Stimulated activated CD4-positive, alpha-beta T cell treated with anti-CD3 and anti-CD28 coated beads, TNF-alpha, amount 100 ng/mL, for 48 hours (primary cell): ENCODE results near the gene RAG2.

Experiments used
- DNase-seq, 3 donors: peaks; one replicate each; pipeline ENCODE4 v3.0.0-alpha.2; 2020; ENCODE audit warnings: low read depth in 3 of 3

The RAG2 gene

GRCh38 chr11:36598051-36598450 is at the start of gene RAG2:
Gene RAG2 (minus strand): TSS chr11:36598236. CDS start chr11:36594168, 4,068 bp downstream.
- no peak for DNase-seq

- no peak for DNase-seq
These were observed 40.5 kb upstream of the RAG2 start for GRCh38 chr11:36638556-36638955.

- no peak for DNase-seq
These were observed 37.2 kb upstream of the RAG2 start for GRCh38 chr11:36635066-36635862.

DNA sequence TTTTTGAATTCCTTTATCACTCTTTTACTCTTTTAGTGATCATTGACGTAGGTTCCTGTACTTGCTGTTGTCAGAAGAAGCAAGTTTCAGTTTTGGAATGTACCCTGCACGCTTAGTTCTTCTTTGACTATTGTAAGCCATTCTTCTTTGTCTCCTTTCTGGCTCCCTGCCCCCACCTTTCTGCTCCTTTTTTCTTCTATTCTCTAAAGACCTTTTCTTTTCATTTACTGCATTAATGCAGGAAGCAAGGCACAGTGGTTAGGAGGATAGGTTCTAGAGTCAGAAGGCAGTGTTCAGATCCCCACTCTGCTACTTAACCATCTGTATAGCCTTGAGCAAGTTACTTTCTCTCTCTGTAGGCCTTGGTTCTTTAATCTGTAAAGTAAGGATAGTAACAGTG is 33.7 kb upstream of the RAG2 start:
- no peak for DNase-seq

DNA sequence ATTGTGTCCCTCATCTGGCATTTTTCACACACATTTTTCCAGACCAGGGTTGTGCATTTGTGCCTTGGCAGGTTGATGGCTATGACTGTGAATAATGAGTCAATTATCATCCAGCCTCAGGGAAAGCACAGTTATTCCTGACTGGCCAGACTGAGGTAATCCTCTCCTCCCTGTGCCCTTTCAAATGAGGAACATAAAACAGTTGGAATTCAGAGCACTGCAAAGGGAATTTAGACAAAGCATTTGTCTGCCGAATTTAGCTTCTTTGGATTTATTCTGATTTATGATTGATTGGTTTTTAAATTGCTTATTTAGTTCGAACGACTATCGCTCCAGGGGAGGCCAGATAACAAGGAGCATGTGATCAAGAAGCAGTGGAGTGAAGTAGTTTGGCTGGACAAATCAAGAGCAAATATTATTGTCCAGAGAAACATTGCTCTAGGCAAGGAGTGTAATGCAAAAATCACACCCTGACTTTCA is 30.8 kb upstream of the RAG2 start:
- no peak for DNase-seq

DNA sequence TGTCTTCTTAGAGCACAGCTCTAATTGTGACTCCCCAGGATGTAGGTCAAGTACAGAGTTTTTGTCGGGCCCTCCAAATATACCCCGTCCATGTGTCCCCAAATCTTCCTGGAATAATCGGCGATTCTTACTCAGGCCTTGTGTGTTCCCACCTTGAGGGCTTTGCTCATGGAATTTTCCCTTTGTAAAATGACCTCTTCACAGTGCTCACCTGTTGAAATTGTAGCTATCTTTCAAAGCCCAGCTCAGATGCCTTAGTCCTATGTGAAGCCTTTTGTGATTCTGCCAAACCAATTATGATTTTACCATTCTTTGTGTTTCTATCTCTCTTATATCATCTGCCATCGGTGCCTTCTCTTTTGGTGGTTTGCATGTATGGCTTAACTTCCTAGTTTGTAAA is 30.1 kb upstream of the RAG2 start:
- no peak for DNase-seq

GRCh38 chr11:36627471-36627870 is 29.4 kb upstream of the RAG2 start:
- DNase-seq, result no peak

- no peak for DNase-seq
These were observed 29.0 kb upstream of the RAG2 start for GRCh38 chr11:36627006-36627405.

DNA sequence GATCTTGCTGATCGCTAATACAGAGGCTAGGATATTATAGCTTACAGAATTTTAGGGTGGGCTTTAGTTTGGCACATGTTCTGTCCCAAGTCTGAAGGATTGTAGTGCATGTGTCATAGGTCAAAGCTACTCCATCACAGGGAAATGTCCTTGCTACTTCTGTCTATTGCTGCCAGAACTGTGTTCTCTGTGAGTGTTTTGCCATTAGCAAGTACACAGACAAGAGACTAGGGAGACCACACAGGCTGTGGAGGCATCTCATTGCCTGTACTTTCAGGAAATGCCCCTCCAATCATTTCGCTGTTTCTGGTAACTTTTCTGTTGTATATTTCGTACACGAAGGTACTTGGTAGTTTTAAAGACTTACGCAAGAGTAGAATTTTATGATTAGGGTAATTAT is 25.5 kb upstream of the RAG2 start:
- DNase-seq, result no peak

DNA sequence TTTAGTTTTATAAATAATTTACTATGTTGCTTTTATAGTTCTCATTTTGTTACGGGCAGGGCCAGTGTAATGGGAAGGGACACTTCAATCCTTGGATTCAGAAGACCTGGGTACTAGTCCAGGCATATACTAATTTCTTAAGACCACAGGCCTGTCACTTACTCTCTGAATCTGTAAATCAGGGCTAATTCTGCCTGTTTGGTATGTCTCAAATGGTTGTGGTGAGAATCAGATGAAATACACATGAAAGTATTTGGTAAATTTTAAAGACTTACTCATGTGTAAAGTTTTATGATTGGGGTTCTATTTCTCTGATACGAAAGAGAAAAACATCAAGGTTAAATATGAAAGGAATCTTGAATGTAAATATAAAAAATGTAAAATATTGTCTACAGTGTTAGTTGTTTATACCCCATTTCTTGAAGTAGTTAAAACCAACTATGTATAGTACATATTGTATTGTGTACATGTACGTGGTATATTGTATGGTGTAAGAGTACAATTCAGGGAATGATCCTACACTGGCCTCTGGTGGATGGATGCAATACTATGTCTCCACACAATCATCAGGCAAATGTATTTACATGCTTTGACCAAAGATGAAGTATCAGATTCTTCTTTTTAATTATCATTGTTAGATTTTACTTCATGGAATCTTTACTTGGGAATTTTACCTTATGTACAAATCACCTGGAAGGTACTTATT is 24.5 kb upstream of the RAG2 start:
- DNase-seq, result no peak

GRCh38 chr11:36620246-36620645 is 22.2 kb upstream of the RAG2 start:
- no peak for DNase-seq

DNA sequence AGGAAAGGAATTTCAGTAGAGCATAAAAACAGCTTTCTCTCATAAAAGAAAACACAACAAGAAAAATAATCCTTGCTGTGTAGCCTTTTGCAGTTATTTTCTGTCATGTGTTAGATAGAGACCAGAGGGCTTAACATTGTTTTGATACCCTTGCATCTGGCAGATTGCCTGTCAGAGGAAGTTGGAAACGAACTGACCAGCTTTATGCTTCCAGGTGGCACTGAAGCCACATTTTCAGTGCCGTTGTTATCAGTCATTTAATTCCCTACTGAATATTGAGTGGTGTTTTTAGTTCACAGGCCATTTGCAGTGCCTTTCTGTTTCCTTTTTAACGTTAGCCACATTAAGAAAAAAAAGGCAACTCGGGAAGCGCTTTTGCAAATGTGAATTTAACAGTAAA is 21.5 kb upstream of the RAG2 start:
- no peak for DNase-seq

DNA sequence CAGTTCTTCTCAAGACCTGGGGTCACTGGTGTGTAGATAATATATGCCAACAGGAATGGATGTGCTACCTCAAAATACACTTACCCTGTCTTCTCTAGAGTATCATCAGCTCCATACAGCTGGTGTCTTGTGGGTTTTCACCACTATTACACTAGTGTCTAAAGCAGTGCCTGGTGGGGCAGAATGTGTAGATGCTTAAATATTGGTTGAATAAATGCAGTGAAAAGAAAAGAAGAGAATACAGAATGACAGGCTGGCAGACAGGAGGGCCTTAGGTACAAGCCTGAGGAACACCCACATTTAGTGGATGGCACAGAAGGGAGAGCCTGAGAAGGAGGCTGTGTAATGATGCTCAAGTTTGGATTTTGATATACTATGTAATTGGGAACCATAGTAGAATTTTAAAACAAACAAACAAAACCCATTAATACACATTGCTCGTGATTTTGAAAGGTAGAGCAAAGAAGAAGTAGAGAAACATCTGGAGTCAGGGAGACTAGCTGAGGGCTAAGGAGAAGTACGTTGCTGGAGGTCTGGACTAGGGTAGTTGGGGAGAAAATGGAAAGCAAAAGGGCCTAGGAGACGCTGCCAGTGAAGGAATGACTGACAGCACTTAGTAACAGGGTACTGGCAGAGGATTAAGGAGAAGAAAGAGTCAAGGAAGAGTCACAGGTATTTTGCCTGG is 20.5 kb upstream of the RAG2 start:
- no peak for DNase-seq

- no peak for DNase-seq
These were observed 19.7 kb upstream of the RAG2 start for GRCh38 chr11:36617543-36618362.

- no peak for DNase-seq
These were observed 17.8 kb upstream of the RAG2 start for GRCh38 chr11:36615826-36616225.

GRCh38 chr11:36609383-36609782 is 11.3 kb upstream of the RAG2 start:
- no peak for DNase-seq

- DNase-seq, result no peak
These were observed 10.6 kb upstream of the RAG2 start for GRCh38 chr11:36608491-36609199.

DNA sequence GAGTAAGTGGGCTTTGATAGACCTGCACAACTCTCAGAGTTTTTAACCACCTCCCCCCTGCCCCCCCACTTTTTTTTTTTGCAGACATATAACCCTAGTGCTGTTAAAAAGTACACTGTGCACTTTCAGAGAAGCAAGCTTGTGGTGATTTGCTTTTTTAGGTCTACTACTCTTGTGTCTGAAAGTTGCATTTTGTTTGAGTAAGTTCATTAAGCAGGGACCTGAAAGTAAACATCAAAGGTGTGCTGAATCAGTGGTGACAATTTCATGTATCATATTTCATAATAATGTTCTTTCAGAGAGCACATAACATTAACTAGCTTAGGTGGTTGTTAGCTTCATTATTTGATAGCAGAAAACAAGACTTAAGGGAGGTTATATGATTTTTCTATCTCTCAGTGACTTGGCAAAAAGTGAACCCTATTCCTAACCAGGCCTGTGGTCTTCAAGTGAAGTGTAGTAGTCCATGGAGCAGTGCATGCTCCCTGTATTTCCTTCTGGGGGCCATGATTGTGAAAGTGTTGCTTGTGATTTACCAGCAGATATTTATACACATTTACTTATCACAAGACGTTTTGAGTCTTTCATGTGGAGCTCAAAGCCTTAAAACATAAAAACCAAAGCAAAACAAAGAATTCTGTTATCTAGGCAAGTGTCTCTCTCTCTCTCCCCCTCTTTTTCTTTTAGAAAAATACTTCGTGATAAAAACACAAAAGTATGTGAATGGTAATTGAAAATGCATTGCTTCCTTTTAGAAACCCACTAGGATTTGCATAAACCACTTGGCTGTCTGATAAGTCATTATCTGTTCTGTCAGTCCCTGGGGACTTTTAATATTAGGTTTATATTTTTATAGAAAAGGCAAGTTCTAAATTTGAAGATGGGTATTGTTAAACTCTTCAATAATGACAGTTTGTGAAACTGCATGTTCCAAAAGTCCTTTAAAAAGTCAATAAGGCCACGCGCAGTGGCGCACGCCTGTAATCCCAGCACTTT is 7.5 kb upstream of the RAG2 start:
- no peak for DNase-seq

DNA sequence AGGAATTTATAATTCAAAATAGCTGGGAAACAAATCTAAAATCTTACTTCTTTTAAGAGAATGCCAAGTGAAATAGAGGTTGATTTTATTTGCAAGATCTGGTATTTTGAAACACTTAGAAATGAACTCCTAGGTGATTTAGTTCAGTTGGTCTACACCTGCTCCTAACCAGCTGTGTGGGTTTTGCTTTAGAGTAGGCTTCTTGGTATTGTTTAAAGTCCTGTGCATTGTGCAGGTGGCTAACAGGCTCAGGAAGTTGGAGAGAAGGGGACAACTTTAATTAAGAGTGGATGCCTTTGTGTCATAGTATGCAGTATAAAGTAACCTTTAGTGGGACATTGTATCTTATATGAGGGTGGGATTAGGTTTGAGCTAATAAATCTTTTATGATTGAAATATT is 4.1 kb upstream of the RAG2 start:
- no peak for DNase-seq

DNA sequence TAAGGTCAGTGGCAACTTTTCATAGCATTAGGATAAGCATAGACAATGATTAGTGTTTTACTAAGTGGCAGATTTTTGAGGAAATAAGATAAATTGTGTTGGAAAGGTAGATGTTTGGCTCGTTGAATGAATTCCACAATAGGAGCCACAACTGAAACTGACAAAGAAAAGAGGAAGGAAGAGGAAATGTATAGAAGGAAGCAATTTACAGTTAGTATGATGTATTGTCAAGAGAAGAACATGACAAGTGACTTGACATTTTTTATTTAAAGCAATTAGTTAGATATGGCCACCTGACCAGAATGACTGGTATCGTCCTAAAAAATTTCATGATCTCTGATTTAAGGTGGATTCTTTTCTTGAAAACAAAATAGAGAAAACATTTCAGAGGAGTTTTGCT is 3.1 kb upstream of the RAG2 start:
- no peak for DNase-seq
